GM19397 (cell line): ENCODE data around the gene ZNF445.
"Not testable (repeated sequence)": the region's sequence is repeated elsewhere in the genome, so short reads cannot be mapped to it uniquely, and the experiment has no call there.

Source experiments
- ATAC-seq: cut with Tn5 transposase; IDR thresholded peaks from one replicate; pipeline ENCODE4 v1.9.1; 2021; ENCODE audit warnings: mild to moderate bottlenecking, moderate library complexity; ENCODE audit not compliant: unreplicated experiment

ZNF445 gene

GRCh38 chr3:44476963-44477311 lies 533 bp downstream of the ZNF445 start:
- ATAC-seq: no peak

- ATAC-seq: no peak
Observed at GRCh38 chr3:44476181-44476611, 1.3 kb downstream of the ZNF445 start.

- ATAC-seq: not testable (repeated sequence)
Observed at GRCh38 chr3:44474886-44475285, 2.6 kb downstream of the ZNF445 start.

GRCh38 chr3:44470430-44470829 lies 7.0 kb downstream of the ZNF445 start:
- ATAC-seq: no peak

- no peak for ATAC-seq
Observed at GRCh38 chr3:44469914-44470313, 7.6 kb downstream of the ZNF445 start.

- ATAC-seq: no peak
Observed at GRCh38 chr3:44468572-44469520, 8.6 kb downstream of the ZNF445 start.

- ATAC-seq: not testable (repeated sequence)
Observed at GRCh38 chr3:44468099-44468537, 9.4 kb downstream of the ZNF445 start.

GRCh38 chr3:44467241-44467640 lies 10.2 kb downstream of the ZNF445 start:
- no peak for ATAC-seq

- not testable (repeated sequence) for ATAC-seq
Observed at GRCh38 chr3:44464920-44465319, 12.6 kb downstream of the ZNF445 start.

- ATAC-seq: no peak
Observed at GRCh38 chr3:44464509-44464908, 13.0 kb downstream of the ZNF445 start.

GRCh38 chr3:44460050-44460449 lies 17.4 kb downstream of the ZNF445 start:
- not testable (repeated sequence) for ATAC-seq

- ATAC-seq: no peak
Observed at GRCh38 chr3:44455318-44455717, 22.2 kb downstream of the ZNF445 start.

- no peak for ATAC-seq
Observed at GRCh38 chr3:44454258-44454657, 23.2 kb downstream of the ZNF445 start.

- no peak for ATAC-seq
Observed at GRCh38 chr3:44451441-44451840, 26.0 kb downstream of the ZNF445 start.

GRCh38 chr3:44446929-44447328 lies 30.5 kb downstream of the ZNF445 start:
- no peak for ATAC-seq

- ATAC-seq: no peak
Observed at GRCh38 chr3:44445786-44446185, 31.7 kb downstream of the ZNF445 start.

- ATAC-seq: no peak
Observed at GRCh38 chr3:44444896-44445691, 32.4 kb downstream of the ZNF445 start.

- no peak for ATAC-seq
Observed at GRCh38 chr3:44444437-44444836, 33.0 kb downstream of the ZNF445 start.

GRCh38 chr3:44442596-44443309 lies 34.7 kb downstream of the ZNF445 start:
- ATAC-seq: no peak

- peak; percentile 94 for ATAC-seq
Observed at GRCh38 chr3:44439499-44440295, 37.8 kb downstream of the ZNF445 start.
